Measurements from ENCODE around the gene TRIM33. TPM values are rescaled to one million over a fixed set of nuclear protein-coding genes. Genes with fewer than 3 reads are reported as not detected.
"Not testable (repeated sequence)": the region's sequence is repeated elsewhere in the genome, so short reads cannot be mapped to it uniquely, and the experiment has no call there.

The TRIM33 gene
- total RNA-seq, 1 donor from 2014 or later: 31.8 TPM

- Histone ChIP-seq H3K36me3 (ENCODE audit: insufficient read depth, low read length) (no peaks in the 10 kb centered on the region), H3K27me3 (ENCODE audit: insufficient read depth, low read length) (no peaks in the 10 kb centered on the region), H3K4me2 (ENCODE audit: low read length) (no peak overlapping the region), H3K9me3 (ENCODE audit: insufficient read depth, low read depth, low read length) (peaks cover 7% of the 10 kb centered on the region), H3K27ac (ENCODE audit: low read depth, low read length) (no peak overlapping the region), H4K20me1 (ENCODE audit: insufficient read depth, low read length) (no peaks in the 10 kb centered on the region), H3K79me2 (ENCODE audit: insufficient read depth, low read length) (no peaks in the 10 kb centered on the region), H3K9ac (ENCODE audit: low read length) (no peak overlapping the region), H2AFZ (ENCODE audit: low read depth, low read length) (no peak overlapping the region), H3K4me3 (ENCODE audit: insufficient read depth, low read depth, low read length) (no peak overlapping the region), H3K4me1 (ENCODE audit: insufficient read depth, low read length) (no peaks in the 10 kb centered on the region)
- Mint-ChIP-seq H3K4me1 (ENCODE audit: low read depth, unreplicated experiment) (no peaks in the 10 kb centered on the region), H3K27ac (ENCODE audit: unreplicated experiment) (no peak overlapping the region), H3K27me3 (ENCODE audit: low read depth, unreplicated experiment) (peaks cover 8% of the 10 kb centered on the region), H3K9me3 (ENCODE audit: unreplicated experiment) (peaks cover 19% of the 10 kb centered on the region), H3K4me3 (ENCODE audit: unreplicated experiment) (no peak overlapping the region), H3K36me3 (ENCODE audit: low read depth, unreplicated experiment) (no peaks in the 10 kb centered on the region)
- FAIRE-seq (no peak), DNase-seq (ENCODE audit: low read depth) (no peak)
- no peak for TF ChIP-seq CTCF (IDR thresholded peaks at IDR 0.05; ENCODE audit: insufficient read depth, low read depth, low read length)
Measured at GRCh38 chr1:114367810-114368209, 143.2 kb downstream of the TRIM33 start.

GRCh38 chr1:114363230-114363629 is 147.8 kb downstream of the TRIM33 start:
- not testable (repeated sequence) for H3K36me3 ChIP-seq (ENCODE audit: insufficient read depth, low read length); H3K27me3 ChIP-seq (ENCODE audit: insufficient read depth, low read length); H3K4me2 ChIP-seq (ENCODE audit: low read length); H3K36me3 Mint-ChIP-seq (ENCODE audit: low read depth, unreplicated experiment); H3K27me3 Mint-ChIP-seq (ENCODE audit: low read depth, unreplicated experiment); H3K9ac ChIP-seq (ENCODE audit: low read length); H4K20me1 ChIP-seq (ENCODE audit: insufficient read depth, low read length); H3K4me3 Mint-ChIP-seq (ENCODE audit: unreplicated experiment); DNase-seq (ENCODE audit: low read depth); H3K79me2 ChIP-seq (ENCODE audit: insufficient read depth, low read length); FAIRE-seq; H3K27ac Mint-ChIP-seq (ENCODE audit: unreplicated experiment); H3K4me1 ChIP-seq (ENCODE audit: insufficient read depth, low read length); H3K27ac ChIP-seq (ENCODE audit: low read depth, low read length); H2AFZ ChIP-seq (ENCODE audit: low read depth, low read length); H3K4me1 Mint-ChIP-seq (ENCODE audit: low read depth, unreplicated experiment); H3K4me3 ChIP-seq (ENCODE audit: insufficient read depth, low read depth, low read length)
- H3K9me3 Mint-ChIP-seq (ENCODE audit: unreplicated experiment): peaks cover 17% of the 10 kb centered on the region
- peaks cover 12% of the 10 kb centered on the region for H3K9me3 ChIP-seq (ENCODE audit: insufficient read depth, low read depth, low read length)

- H3K9me3 Mint-ChIP-seq (ENCODE audit: unreplicated experiment): peaks cover 14% of the 10 kb centered on the region
- Histone ChIP-seq H3K4me1 (ENCODE audit: insufficient read depth, low read length) (no peaks in the 10 kb centered on the region), H3K4me3 (ENCODE audit: insufficient read depth, low read depth, low read length) (no peak overlapping the region), H3K79me2 (ENCODE audit: insufficient read depth, low read length) (no peaks in the 10 kb centered on the region), H3K9me3 (ENCODE audit: insufficient read depth, low read depth, low read length) (peaks cover 12% of the 10 kb centered on the region), H3K9ac (ENCODE audit: low read length) (no peak overlapping the region), H3K36me3 (ENCODE audit: insufficient read depth, low read length) (no peaks in the 10 kb centered on the region), H3K4me2 (ENCODE audit: low read length) (no peak overlapping the region), H4K20me1 (ENCODE audit: insufficient read depth, low read length) (no peaks in the 10 kb centered on the region), H2AFZ (ENCODE audit: low read depth, low read length) (no peak overlapping the region), H3K27me3 (ENCODE audit: insufficient read depth, low read length) (no peaks in the 10 kb centered on the region), H3K27ac (ENCODE audit: low read depth, low read length) (no peak overlapping the region)
- no peaks in the 10 kb centered on the region for H3K4me1 Mint-ChIP-seq (ENCODE audit: low read depth, unreplicated experiment)
- H3K27me3 Mint-ChIP-seq (ENCODE audit: low read depth, unreplicated experiment): no peaks in the 10 kb centered on the region
- FAIRE-seq: no peak
- TF ChIP-seq EZH2 (IDR thresholded peaks at IDR 0.05; ENCODE audit: insufficient read depth, low read length): no peak
- no peak for TF ChIP-seq CTCF (IDR thresholded peaks at IDR 0.05; ENCODE audit: insufficient read depth, low read depth, low read length)
- no peak overlapping the region for H3K27ac Mint-ChIP-seq (ENCODE audit: unreplicated experiment)
- no peak for DNase-seq (ENCODE audit: low read depth)
- no peaks in the 10 kb centered on the region for H3K36me3 Mint-ChIP-seq (ENCODE audit: low read depth, unreplicated experiment)
- no peak overlapping the region for H3K4me3 Mint-ChIP-seq (ENCODE audit: unreplicated experiment)
Measured at GRCh38 chr1:114359791-114360190, 151.2 kb downstream of the TRIM33 start.
